GM10248 (cell line): ENCODE measurements around the gene ZMYND12.

Experiments used
- CTCF ChIA-PET: fragments of 300-600 bp; sonication (Branson Sonifier 250); formaldehyde crosslinking; extraction: SDS; loops from one replicate; lab custom pipeline; 2021; ENCODE audit warnings: antibody characterized with exemption; lab: Yijun Ruan, JAX
- POLR2A ChIA-PET: fragments of 350-650 bp; sonication (Branson Sonifier 250); formaldehyde crosslinking; extraction: SDS; loops from one replicate; lab custom pipeline; 2020; ENCODE audit warnings: antibody characterized with exemption; lab: Yijun Ruan, JAX
- DNase-seq: peaks from one replicate; pipeline ENCODE4 v3.0.0; 2012; ENCODE audit errors: extremely low spot score
- TF ChIP-seq, protein P1 (sequence below): IDR thresholded peaks from 2 replicates; pipeline ENCODE4 v1.5.1; 2012; ENCODE audit warnings: mild to moderate bottlenecking, low read depth; ENCODE audit errors: extremely low read depth, missing control alignments, control extremely low read depth

Gene ZMYND12

DNA sequence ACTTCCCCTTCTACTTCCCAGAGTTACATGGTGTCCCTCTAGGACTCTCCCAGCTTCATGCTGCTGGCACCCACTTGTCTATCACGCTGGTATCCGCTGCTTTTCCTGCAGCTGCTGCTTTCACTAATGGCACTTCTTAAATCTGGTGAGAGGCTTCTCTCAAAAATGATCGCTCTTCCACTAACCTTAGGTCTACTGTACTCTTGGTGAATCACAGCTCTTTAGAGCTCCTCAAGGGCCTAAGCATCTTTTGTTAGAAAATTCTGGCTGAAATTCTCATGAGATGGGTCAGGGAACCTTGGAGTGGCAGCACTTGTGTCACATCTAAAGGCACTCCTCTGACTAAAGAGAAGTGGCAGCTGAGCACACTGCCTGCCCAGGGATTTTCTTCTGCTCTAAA is 32.1 kb downstream of the ZMYND12 start:
- DNase-seq: no peak
- ChIA-PET CTCF (interaction anchor here (1.2 kb wide), 1 partner anchor 12 kb away, joined by 3 read pairs; no protein-coding TSS in a partner anchor), POLR2A (no interaction called here)
- TF ChIP-seq, protein P1, sequence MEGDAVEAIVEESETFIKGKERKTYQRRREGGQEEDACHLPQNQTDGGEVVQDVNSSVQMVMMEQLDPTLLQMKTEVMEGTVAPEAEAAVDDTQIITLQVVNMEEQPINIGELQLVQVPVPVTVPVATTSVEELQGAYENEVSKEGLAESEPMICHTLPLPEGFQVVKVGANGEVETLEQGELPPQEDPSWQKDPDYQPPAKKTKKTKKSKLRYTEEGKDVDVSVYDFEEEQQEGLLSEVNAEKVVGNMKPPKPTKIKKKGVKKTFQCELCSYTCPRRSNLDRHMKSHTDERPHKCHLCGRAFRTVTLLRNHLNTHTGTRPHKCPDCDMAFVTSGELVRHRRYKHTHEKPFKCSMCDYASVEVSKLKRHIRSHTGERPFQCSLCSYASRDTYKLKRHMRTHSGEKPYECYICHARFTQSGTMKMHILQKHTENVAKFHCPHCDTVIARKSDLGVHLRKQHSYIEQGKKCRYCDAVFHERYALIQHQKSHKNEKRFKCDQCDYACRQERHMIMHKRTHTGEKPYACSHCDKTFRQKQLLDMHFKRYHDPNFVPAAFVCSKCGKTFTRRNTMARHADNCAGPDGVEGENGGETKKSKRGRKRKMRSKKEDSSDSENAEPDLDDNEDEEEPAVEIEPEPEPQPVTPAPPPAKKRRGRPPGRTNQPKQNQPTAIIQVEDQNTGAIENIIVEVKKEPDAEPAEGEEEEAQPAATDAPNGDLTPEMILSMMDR: no peak

GRCh38 chr1:42422737-42423136 is 33.1 kb downstream of the ZMYND12 start:
- DNase-seq: no peak
- ChIA-PET CTCF (interaction anchor here (1.2 kb wide), 1 partner anchor 11 kb away, joined by 3 read pairs; no protein-coding TSS in a partner anchor), POLR2A (no interaction called here)
- TF ChIP-seq, protein P1: no peak

DNA sequence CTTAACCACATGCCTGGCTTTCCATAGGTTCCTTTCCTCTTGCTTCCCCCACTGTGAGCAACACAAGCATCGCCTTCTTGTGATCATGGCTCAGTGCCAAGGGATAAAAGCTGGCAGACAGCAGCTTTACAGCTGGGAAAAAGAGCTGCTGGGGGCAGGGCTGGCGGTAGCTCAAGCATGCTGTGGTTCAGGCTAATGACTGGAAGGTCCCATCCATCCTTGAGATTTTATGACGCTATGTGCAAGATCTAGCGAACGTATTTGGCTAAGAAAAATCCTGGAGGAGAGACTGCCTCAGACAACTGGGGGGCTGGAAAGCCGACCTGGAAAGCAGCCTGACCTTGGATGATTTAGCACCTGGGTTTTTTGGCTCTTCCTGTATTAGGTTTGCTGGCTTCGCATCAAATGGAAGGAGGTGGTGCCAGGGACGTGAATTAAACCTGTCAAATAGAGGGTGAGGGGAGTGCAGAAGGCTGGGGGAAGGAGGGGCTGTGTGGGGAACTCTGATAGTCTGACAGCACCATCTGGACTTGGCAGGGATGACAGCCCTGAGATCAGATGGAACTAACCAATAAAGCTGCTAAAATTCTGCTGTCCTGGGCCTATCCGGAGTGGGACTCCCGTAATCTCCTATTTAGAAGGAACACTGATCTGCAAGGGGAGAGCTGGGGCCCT is 34.8 kb downstream of the ZMYND12 start:
- ChIA-PET POLR2A (no interaction called here), CTCF (no interaction called here)
- no peak for DNase-seq
- TF ChIP-seq, protein P1: no peak

DNA sequence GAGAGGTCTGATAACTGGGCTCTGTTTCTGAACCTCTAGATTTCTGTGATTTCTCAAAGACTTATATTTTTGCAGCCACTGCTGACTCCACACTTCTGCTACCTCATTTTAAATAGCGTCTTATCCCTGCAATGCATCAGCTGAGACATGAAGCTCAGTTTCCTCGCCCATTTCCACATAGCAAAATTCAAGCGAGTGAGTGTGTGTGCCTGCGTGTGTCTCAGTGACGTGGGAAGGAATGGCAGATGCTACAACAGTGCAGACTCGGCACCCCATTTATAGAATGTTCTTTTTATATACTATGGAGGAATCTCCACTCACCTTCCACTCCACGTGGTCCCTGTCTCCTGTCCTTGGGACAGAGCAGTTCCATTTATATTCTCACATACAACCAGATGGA is 35.7 kb downstream of the ZMYND12 start:
- POLR2A ChIA-PET: no interaction called here
- DNase-seq: no peak
- CTCF ChIA-PET: no interaction called here
- TF ChIP-seq, protein P1: no peak

DNA sequence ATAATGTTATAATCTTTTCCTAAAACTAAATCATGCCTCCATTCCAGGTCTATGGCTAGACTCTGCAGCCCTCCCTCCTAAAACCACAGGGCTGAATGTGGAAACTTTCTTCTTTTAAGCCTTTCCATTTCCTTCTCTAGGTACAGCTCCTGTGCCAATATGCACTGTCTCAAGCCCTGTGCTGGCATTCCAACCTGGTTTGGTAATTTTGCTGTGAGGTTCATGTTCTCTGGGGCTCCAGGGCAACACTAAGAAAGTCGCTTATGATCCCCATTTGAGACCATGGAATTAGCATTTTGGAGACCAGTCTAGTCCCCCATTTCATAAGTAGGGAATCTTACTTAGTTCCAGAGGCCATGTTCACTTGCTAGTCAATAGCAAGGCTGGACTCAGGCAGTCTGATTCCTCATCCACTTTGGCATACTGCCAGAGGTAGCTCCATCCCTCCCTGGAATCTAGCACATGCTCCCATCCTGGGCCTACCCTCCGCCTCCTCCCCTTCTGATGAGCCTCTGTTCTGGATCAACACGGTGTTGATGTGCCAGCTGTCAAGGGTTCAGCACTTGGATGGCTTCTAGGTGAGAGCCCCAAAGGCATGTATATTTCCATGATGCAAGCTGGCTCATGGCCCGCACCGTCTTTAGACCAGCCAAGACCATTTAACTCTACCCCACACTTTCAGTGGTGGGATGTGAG is 36.5 kb downstream of the ZMYND12 start:
- CTCF ChIA-PET: no interaction called here
- TF ChIP-seq, protein P1: no peak
- no peak for DNase-seq
- POLR2A ChIA-PET: no interaction called here

DNA sequence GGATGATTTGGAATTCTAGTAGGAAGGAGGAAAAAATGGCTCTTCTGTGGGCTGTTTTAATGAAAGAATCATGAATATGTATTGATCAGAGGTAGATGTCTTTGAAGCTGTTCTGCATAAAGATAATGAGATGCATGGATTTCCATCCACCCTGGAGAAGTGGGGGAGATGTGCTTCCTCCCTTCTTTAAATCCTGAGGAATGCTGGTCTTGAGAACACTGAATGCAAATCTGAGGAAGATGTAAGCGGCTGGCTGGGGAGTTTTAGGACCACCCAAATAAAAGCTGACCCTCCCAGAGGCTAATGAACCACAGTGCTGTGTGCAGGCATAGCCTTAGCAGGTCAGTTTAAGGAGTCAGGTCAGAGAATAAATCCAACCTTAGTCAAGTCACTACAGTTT is 37.3 kb downstream of the ZMYND12 start:
- ChIA-PET POLR2A (no interaction called here), CTCF (no interaction called here)
- TF ChIP-seq, protein P1: no peak
- no peak for DNase-seq
